Neural progenitor cell (in vitro differentiated cells): ENCODE data around the gene CMTM4.

Experiments
- EZH2phosphoT487 ChIP-seq: fragments of 200-600 bp; sonication (generic); IDR thresholded peaks from 2 replicates; pipeline ENCODE4 v1.6.1; 2017; ENCODE audit warnings: antibody characterized with exemption
- TF ChIP-seq, protein P1 (sequence below): fragments of 200-600 bp; sonication (generic); IDR thresholded peaks from 2 replicates; pipeline ENCODE4 v1.5.1; 2017; ENCODE audit warnings: antibody characterized with exemption, mild to moderate bottlenecking

DNA sequence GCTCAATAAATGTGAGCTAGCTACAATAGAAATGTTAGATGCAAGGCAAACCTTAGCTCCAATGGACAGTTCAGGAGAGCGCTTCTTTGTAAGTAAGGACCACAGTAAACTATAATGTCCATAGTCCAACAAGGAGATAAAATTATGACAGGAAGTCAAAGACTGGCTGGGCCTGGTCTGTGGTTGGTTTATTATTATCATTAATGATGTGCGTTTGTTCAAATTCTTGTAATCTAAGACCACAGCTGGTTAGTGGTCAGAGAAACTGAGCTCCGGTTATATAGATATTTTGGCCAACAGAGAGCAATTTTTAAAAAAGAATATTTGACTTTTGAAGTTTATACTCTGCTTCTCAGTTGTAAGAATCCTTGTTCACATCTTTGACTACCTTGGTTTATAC is 122.0 kb downstream of the CMTM4 start:
- TF ChIP-seq, protein P1, sequence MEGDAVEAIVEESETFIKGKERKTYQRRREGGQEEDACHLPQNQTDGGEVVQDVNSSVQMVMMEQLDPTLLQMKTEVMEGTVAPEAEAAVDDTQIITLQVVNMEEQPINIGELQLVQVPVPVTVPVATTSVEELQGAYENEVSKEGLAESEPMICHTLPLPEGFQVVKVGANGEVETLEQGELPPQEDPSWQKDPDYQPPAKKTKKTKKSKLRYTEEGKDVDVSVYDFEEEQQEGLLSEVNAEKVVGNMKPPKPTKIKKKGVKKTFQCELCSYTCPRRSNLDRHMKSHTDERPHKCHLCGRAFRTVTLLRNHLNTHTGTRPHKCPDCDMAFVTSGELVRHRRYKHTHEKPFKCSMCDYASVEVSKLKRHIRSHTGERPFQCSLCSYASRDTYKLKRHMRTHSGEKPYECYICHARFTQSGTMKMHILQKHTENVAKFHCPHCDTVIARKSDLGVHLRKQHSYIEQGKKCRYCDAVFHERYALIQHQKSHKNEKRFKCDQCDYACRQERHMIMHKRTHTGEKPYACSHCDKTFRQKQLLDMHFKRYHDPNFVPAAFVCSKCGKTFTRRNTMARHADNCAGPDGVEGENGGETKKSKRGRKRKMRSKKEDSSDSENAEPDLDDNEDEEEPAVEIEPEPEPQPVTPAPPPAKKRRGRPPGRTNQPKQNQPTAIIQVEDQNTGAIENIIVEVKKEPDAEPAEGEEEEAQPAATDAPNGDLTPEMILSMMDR = no peak
- no peak for TF ChIP-seq EZH2phosphoT487
